ENCODE measurements around the gene CLTA. TPM values are rescaled to one million over a fixed set of nuclear protein-coding genes. Genes with fewer than 3 reads are reported as not detected.

The CLTA gene
- total RNA-seq, 4 donors from 2014 or later = 48.4 to 86.7 (median 69.0) TPM

GRCh38 chr9:36151316-36152210, 39.2 kb upstream of the CLTA start:
- Histone ChIP-seq H3K9me3 (no peaks in the 10 kb centered on the region), H3K36me3 (no peaks in the 10 kb centered on the region), H3K4me3 (no peak overlapping the region), H3K4me1 (peaks cover 7 to 8% of the 10 kb centered on the region in 2 donors), H3K27me3 (no peaks in the 10 kb centered on the region), H3K27ac (peak overlapping the region in 3 of 4 donors; percentile 24 to 44 (median 36))
- ATAC-seq (no peak), DNase-seq (no peak)
- no peak for TF ChIP-seq POLR2A (IDR thresholded peaks at IDR 0.05)
- TF ChIP-seq, protein P1, sequence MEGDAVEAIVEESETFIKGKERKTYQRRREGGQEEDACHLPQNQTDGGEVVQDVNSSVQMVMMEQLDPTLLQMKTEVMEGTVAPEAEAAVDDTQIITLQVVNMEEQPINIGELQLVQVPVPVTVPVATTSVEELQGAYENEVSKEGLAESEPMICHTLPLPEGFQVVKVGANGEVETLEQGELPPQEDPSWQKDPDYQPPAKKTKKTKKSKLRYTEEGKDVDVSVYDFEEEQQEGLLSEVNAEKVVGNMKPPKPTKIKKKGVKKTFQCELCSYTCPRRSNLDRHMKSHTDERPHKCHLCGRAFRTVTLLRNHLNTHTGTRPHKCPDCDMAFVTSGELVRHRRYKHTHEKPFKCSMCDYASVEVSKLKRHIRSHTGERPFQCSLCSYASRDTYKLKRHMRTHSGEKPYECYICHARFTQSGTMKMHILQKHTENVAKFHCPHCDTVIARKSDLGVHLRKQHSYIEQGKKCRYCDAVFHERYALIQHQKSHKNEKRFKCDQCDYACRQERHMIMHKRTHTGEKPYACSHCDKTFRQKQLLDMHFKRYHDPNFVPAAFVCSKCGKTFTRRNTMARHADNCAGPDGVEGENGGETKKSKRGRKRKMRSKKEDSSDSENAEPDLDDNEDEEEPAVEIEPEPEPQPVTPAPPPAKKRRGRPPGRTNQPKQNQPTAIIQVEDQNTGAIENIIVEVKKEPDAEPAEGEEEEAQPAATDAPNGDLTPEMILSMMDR (IDR thresholded peaks at IDR 0.05 in 4 of 5, conservative IDR thresholded peaks at IDR 0.05 in 1 of 5) = no peak
- in situ Hi-C loops (cut with MboI; ENCODE audit: low sequenced_read_pairs in 4 of 4) = no loop called here
- intact Hi-C loops (cut with DNase I; ENCODE audit: low total_unique reads) = no loop called here

GRCh38 chr9:36152741-36153438, 37.8 kb upstream of the CLTA start:
- in situ Hi-C loops (cut with MboI; ENCODE audit: low sequenced_read_pairs in 4 of 4) (no loop called here), intact Hi-C loops (cut with DNase I; ENCODE audit: low total_unique reads) (no loop called here)
- DNase-seq (no peak), ATAC-seq (no peak)
- TF ChIP-seq, protein P1 (IDR thresholded peaks at IDR 0.05 in 4 of 5, conservative IDR thresholded peaks at IDR 0.05 in 1 of 5) = no peak
- TF ChIP-seq POLR2A (IDR thresholded peaks at IDR 0.05) = no peak
- no peaks in the 10 kb centered on the region for H3K27me3 ChIP-seq
- peak overlapping the region in 2 of 4 donors; percentile 41 to 59 for H3K27ac ChIP-seq
- no peaks in the 10 kb centered on the region for H3K9me3 ChIP-seq
- H3K4me1 ChIP-seq = peaks cover 5 to 8% of the 10 kb centered on the region in 2 donors
- H3K4me3 ChIP-seq = no peak overlapping the region
- H3K36me3 ChIP-seq = no peaks in the 10 kb centered on the region

GRCh38 chr9:36153746-36154145, 37.0 kb upstream of the CLTA start:
- peak overlapping the region in 3 of 4 donors; percentile 49 to 64 (median 59) for H3K27ac ChIP-seq
- in situ Hi-C loops (cut with MboI; ENCODE audit: low sequenced_read_pairs in 4 of 4) = no loop called here
- no peaks in the 10 kb centered on the region for H3K9me3 ChIP-seq
- peaks cover 0 to 5% of the 10 kb centered on the region in 2 donors for H3K4me1 ChIP-seq
- no peaks in the 10 kb centered on the region for H3K36me3 ChIP-seq
- no peak overlapping the region for H3K4me3 ChIP-seq
- DNase-seq (no peak), ATAC-seq (no peak)
- no peaks in the 10 kb centered on the region for H3K27me3 ChIP-seq
- TF ChIP-seq, protein P1 (IDR thresholded peaks at IDR 0.05 in 4 of 5, conservative IDR thresholded peaks at IDR 0.05 in 1 of 5) = no peak
- no peak for TF ChIP-seq POLR2A (IDR thresholded peaks at IDR 0.05)
- intact Hi-C loops (cut with DNase I; ENCODE audit: low total_unique reads) = no loop called here

GRCh38 chr9:36154331-36154952, 36.3 kb upstream of the CLTA start:
- Histone ChIP-seq H3K9me3 (no peaks in the 10 kb centered on the region), H3K27ac (peak overlapping the region; percentile 49 to 64 (median 58)), H3K4me3 (no peak overlapping the region), H3K36me3 (no peaks in the 10 kb centered on the region), H3K4me1 (peaks cover 0 to 5% of the 10 kb centered on the region in 2 donors), H3K27me3 (no peaks in the 10 kb centered on the region)
- intact Hi-C loops (cut with DNase I; ENCODE audit: low total_unique reads) (no loop called here), in situ Hi-C loops (cut with MboI; ENCODE audit: low sequenced_read_pairs in 4 of 4) (no loop called here)
- peak; percentile 39 to 40 for ATAC-seq
- TF ChIP-seq, protein P1 (IDR thresholded peaks at IDR 0.05 in 4 of 5, conservative IDR thresholded peaks at IDR 0.05 in 1 of 5) = no peak
- no peak for TF ChIP-seq POLR2A (IDR thresholded peaks at IDR 0.05)
- no peak for DNase-seq
